SK-N-SH treated with all-trans-retinoic acid at 6 μM for 48 hours (cell line): ENCODE measurements around the gene MYH15.

Experiments used
- ATAC-seq: fragments of 200-7000 bp; cut with Tn5 transposase; 3 replicates; pipeline ENCODE4 v1.9.1; 2020; ENCODE audit warnings: mild to moderate bottlenecking, moderate library complexity
- ARNTL ChIP-seq: fragments of 450-650 bp; formaldehyde crosslinking; IDR thresholded peaks from 2 replicates; pipeline ENCODE4 v1.5.0; 2020; ENCODE audit warnings: low read depth, mild to moderate bottlenecking, moderate library complexity, borderline replicate concordance
- BACH2 ChIP-seq: fragments of 250-450 bp; sonication (Bioruptor Pico); IDR thresholded peaks from 2 replicates; pipeline ENCODE4 v1.9.0; 2021; ENCODE audit warnings: mild to moderate bottlenecking, borderline replicate concordance
- CREB5 ChIP-seq: fragments of 250-450 bp; sonication (Bioruptor Pico); IDR thresholded peaks from 2 replicates; pipeline ENCODE4 v1.5.1; 2020; ENCODE audit warnings: low read depth, mild to moderate bottlenecking, moderate library complexity
- CSDC2 ChIP-seq: fragments of 250-450 bp; sonication (Bioruptor Pico); IDR thresholded peaks from 2 replicates; pipeline ENCODE4 v1.5.0; 2020; ENCODE audit warnings: mild to moderate bottlenecking, moderate library complexity
- ESRRG ChIP-seq: fragments of 250-450 bp; sonication (Bioruptor Pico); IDR thresholded peaks from 2 replicates; pipeline ENCODE4 v1.6.1; 2021; ENCODE audit warnings: mild to moderate bottlenecking
- GLIS3 ChIP-seq: fragments of 250-450 bp; sonication (Bioruptor Pico); IDR thresholded peaks from 2 replicates; pipeline ENCODE4 v1.5.0; 2020; ENCODE audit warnings: mild to moderate bottlenecking, moderate library complexity
- ISL1 ChIP-seq: fragments of 250-450 bp; sonication (Bioruptor Pico); IDR thresholded peaks from 2 replicates; pipeline ENCODE4 v2.1.2; 2022; ENCODE audit warnings: mild to moderate bottlenecking, moderate library complexity
- OSR1 ChIP-seq: fragments of 250-450 bp; sonication (Bioruptor Pico); IDR thresholded peaks from 2 replicates; pipeline ENCODE4 v1.8.0; 2022; ENCODE audit warnings: moderate library complexity, mild to moderate bottlenecking, inconsistent platforms
- PATZ1 ChIP-seq: fragments of 250-450 bp; sonication (Bioruptor Pico); IDR thresholded peaks from 2 replicates; pipeline ENCODE4 v1.8.0; 2020; ENCODE audit warnings: mild to moderate bottlenecking, moderate library complexity, borderline replicate concordance
- RARB ChIP-seq: fragments of 250-450 bp; sonication (Bioruptor Pico); IDR thresholded peaks from 2 replicates; pipeline ENCODE4 v1.8.0; 2021; ENCODE audit warnings: mild to moderate bottlenecking, moderate library complexity
- SNAI2 ChIP-seq: fragments of 250-450 bp; sonication (Bioruptor Pico); IDR thresholded peaks from 2 replicates; pipeline ENCODE4 v1.5.0; 2020; ENCODE audit warnings: mild to moderate bottlenecking, moderate library complexity
- TCF4 ChIP-seq: fragments of 250-450 bp; sonication (Bioruptor Pico); IDR thresholded peaks from 2 replicates; pipeline ENCODE4 v1.8.0; 2021; ENCODE audit warnings: mild to moderate bottlenecking, moderate library complexity, borderline replicate concordance
- TOX ChIP-seq: fragments of 250-450 bp; sonication (Bioruptor Pico); IDR thresholded peaks from 2 replicates; pipeline ENCODE4 v1.8.0; 2021; ENCODE audit warnings: mild to moderate bottlenecking, moderate library complexity, borderline replicate concordance
- ZC3H10 ChIP-seq: fragments of 250-450 bp; sonication (Bioruptor Pico); IDR thresholded peaks from 2 replicates; pipeline ENCODE4 v1.5.1; 2021; ENCODE audit warnings: mild to moderate bottlenecking, moderate library complexity
- ZFP3 ChIP-seq: fragments of 250-450 bp; sonication (Bioruptor Pico); IDR thresholded peaks from 2 replicates; pipeline ENCODE4 v1.5.0; 2020; ENCODE audit warnings: mild to moderate bottlenecking, moderate library complexity
- ZFP30 ChIP-seq: fragments of 450-650 bp; formaldehyde crosslinking; IDR thresholded peaks from 2 replicates; pipeline ENCODE4 v1.5.0; 2022; ENCODE audit warnings: mild to moderate bottlenecking, moderate library complexity
- ZNF565 ChIP-seq: fragments of 450-650 bp; formaldehyde crosslinking; conservative IDR thresholded peaks from 2 replicates; pipeline ENCODE4 v1.5.0; 2020; ENCODE audit warnings: low read depth, mild to moderate bottlenecking, moderate library complexity
- ZNF8 ChIP-seq: fragments of 450-650 bp; formaldehyde crosslinking; IDR thresholded peaks from 2 replicates; pipeline ENCODE4 v1.5.0; 2020; ENCODE audit warnings: mild to moderate bottlenecking, moderate library complexity
- TF ChIP-seq, protein P1 (sequence below): fragments of 250-450 bp; sonication (Bioruptor Pico); IDR thresholded peaks from 2 replicates; pipeline ENCODE4 v1.5.1; 2021; ENCODE audit warnings: mild to moderate bottlenecking, moderate library complexity
- TF ChIP-seq, protein P2 (sequence below): fragments of 250-450 bp; sonication (Bioruptor Pico); IDR thresholded peaks from 2 replicates; pipeline ENCODE4 v1.5.0; 2020; ENCODE audit warnings: mild to moderate bottlenecking, moderate library complexity
- TF ChIP-seq, protein P3 (sequence below): fragments of 250-450 bp; sonication (Bioruptor Pico); IDR thresholded peaks from 2 replicates; pipeline ENCODE4 v1.8.0; 2021; ENCODE audit warnings: low read depth, mild to moderate bottlenecking, moderate library complexity, borderline replicate concordance

MYH15 gene

DNA sequence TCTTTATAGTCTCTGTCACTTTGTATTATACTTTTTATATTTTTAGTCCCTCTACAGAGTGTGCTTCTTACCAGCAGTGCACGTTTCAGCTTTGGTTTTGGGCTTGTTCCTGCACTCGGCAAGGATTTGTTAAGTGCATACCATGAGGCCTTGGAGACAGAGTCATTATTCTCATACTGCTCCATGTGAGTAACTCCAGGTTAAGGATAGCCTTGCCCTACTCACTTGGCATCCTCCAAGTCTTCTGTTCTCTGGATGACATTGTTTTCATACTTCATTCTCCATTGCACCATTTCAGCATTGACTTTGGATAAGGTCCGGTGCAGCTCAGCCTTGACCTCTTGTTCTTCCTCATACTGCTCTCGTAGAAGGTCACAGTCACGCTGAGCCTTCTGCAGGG lies 96.4 kb downstream of the MYH15 start (continued):
- TF ChIP-seq, protein P1, sequence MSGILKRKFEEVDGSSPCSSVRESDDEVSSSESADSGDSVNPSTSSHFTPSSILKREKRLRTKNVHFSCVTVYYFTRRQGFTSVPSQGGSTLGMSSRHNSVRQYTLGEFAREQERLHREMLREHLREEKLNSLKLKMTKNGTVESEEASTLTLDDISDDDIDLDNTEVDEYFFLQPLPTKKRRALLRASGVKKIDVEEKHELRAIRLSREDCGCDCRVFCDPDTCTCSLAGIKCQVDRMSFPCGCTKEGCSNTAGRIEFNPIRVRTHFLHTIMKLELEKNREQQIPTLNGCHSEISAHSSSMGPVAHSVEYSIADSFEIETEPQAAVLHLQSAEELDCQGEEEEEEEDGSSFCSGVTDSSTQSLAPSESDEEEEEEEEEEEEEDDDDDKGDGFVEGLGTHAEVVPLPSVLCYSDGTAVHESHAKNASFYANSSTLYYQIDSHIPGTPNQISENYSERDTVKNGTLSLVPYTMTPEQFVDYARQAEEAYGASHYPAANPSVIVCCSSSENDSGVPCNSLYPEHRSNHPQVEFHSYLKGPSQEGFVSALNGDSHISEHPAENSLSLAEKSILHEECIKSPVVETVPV (CRISPR knock-in tag) = no peak
- TF ChIP-seq GLIS3 (CRISPR knock-in tag) = no peak
- no peak for TF ChIP-seq ARNTL (CRISPR knock-in tag)
- TF ChIP-seq BACH2 (CRISPR knock-in tag) = no peak
- no peak for TF ChIP-seq ISL1 (CRISPR knock-in tag)
- TF ChIP-seq RARB (CRISPR knock-in tag) = no peak
- TF ChIP-seq, protein P2, sequence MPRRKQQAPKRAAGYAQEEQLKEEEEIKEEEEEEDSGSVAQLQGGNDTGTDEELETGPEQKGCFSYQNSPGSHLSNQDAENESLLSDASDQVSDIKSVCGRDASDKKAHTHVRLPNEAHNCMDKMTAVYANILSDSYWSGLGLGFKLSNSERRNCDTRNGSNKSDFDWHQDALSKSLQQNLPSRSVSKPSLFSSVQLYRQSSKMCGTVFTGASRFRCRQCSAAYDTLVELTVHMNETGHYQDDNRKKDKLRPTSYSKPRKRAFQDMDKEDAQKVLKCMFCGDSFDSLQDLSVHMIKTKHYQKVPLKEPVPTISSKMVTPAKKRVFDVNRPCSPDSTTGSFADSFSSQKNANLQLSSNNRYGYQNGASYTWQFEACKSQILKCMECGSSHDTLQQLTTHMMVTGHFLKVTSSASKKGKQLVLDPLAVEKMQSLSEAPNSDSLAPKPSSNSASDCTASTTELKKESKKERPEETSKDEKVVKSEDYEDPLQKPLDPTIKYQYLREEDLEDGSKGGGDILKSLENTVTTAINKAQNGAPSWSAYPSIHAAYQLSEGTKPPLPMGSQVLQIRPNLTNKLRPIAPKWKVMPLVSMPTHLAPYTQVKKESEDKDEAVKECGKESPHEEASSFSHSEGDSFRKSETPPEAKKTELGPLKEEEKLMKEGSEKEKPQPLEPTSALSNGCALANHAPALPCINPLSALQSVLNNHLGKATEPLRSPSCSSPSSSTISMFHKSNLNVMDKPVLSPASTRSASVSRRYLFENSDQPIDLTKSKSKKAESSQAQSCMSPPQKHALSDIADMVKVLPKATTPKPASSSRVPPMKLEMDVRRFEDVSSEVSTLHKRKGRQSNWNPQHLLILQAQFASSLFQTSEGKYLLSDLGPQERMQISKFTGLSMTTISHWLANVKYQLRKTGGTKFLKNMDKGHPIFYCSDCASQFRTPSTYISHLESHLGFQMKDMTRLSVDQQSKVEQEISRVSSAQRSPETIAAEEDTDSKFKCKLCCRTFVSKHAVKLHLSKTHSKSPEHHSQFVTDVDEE (CRISPR knock-in tag) = no peak
- TF ChIP-seq ZFP3 (CRISPR knock-in tag) = no peak
- TF ChIP-seq ZFP30 = no peak
- TF ChIP-seq TOX = no peak
- no peak for TF ChIP-seq CSDC2
- no peak for TF ChIP-seq ZNF565
- TF ChIP-seq ESRRG (CRISPR knock-in tag) = no peak

- TF ChIP-seq SNAI2 (CRISPR knock-in tag) (no peak), OSR1 (CRISPR knock-in tag) (no peak), TOX (no peak), ZC3H10 (no peak), RARB (CRISPR knock-in tag) (no peak), ZNF8 (CRISPR knock-in tag) (no peak), ZNF565 (no peak), ZFP30 (no peak), ISL1 (CRISPR knock-in tag) (no peak), CREB5 (no peak), TCF4 (CRISPR knock-in tag) (no peak), ESRRG (CRISPR knock-in tag) (no peak), GLIS3 (CRISPR knock-in tag) (no peak), PATZ1 (CRISPR knock-in tag) (no peak), ARNTL (CRISPR knock-in tag) (no peak), ZFP3 (CRISPR knock-in tag) (no peak), BACH2 (CRISPR knock-in tag) (no peak)
- TF ChIP-seq, protein P3, sequence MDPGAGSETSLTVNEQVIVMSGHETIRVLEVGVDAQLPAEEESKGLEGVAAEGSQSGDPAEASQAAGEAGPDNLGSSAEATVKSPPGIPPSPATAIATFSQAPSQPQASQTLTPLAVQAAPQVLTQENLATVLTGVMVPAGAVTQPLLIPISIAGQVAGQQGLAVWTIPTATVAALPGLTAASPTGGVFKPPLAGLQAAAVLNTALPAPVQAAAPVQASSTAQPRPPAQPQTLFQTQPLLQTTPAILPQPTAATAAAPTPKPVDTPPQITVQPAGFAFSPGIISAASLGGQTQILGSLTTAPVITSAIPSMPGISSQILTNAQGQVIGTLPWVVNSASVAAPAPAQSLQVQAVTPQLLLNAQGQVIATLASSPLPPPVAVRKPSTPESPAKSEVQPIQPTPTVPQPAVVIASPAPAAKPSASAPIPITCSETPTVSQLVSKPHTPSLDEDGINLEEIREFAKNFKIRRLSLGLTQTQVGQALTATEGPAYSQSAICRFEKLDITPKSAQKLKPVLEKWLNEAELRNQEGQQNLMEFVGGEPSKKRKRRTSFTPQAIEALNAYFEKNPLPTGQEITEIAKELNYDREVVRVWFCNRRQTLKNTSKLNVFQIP = no peak
- TF ChIP-seq, protein P1 (CRISPR knock-in tag) = no peak
- ATAC-seq = no peak
These were observed 98.2 kb downstream of the MYH15 start for GRCh38 chr3:108412121-108412750.
